Muscle of back (tissue), 11 donors: ENCODE results near the gene CYP2F1. TPM values are rescaled to one million over a fixed set of nuclear protein-coding genes. Genes with fewer than 3 reads are reported as not detected.
"Not testable (repeated sequence)": the region's sequence is repeated elsewhere in the genome, so short reads cannot be mapped to it uniquely, and the experiment has no call there.

ENCODE experiments used
- DNase-seq, 3 donors: peaks; one replicate each; pipeline versions ENCODE4 v3.0.0 to v3.0.0-alpha.2; 2013
- polyA plus RNA-seq, 10 donors: library from polyadenylated mRNA; unstranded; fragments of 120-200 nt; gene quantifications; one replicate each; pipeline ENCODE4 v1.2.1, GENCODE V29; 2013; ENCODE audit not compliant: insufficient read length in 10 of 10

CYP2F1 gene
- polyA plus RNA-seq, 10 donors, result 0.23 TPM; not detected in 9

GRCh38 chr19:41127362-41127761, 13.1 kb downstream of the CYP2F1 start:
- DNase-seq, result not testable (repeated sequence)

GRCh38 chr19:41127801-41128300, 13.6 kb downstream of the CYP2F1 start:
- peak; percentile 5 to 63 (median 46) for DNase-seq

- no peak for DNase-seq
Observed at GRCh38 chr19:41128692-41129091, 14.5 kb downstream of the CYP2F1 start.

GRCh38 chr19:41131186-41131585, 17.0 kb downstream of the CYP2F1 start:
- no peak for DNase-seq

GRCh38 chr19:41133260-41133659, 19.0 kb downstream of the CYP2F1 start:
- no peak for DNase-seq

GRCh38 chr19:41134616-41135015, 20.4 kb downstream of the CYP2F1 start:
- no peak for DNase-seq

- peak; percentile 34 to 83 (median 55) for DNase-seq
Observed at GRCh38 chr19:41135390-41136384, 21.5 kb downstream of the CYP2F1 start.

GRCh38 chr19:41136636-41137455, 22.6 kb downstream of the CYP2F1 start:
- DNase-seq, result no peak

GRCh38 chr19:41144403-41144802, 30.2 kb downstream of the CYP2F1 start:
- peak; percentile 38 to 65 (median 44) for DNase-seq

- no peak for DNase-seq
Observed at GRCh38 chr19:41149831-41150230, 35.6 kb downstream of the CYP2F1 start.

GRCh38 chr19:41150986-41151385, 36.8 kb downstream of the CYP2F1 start:
- not testable (repeated sequence) for DNase-seq

GRCh38 chr19:41154060-41154459, 39.8 kb downstream of the CYP2F1 start:
- no peak for DNase-seq

GRCh38 chr19:41156207-41156606, 42.0 kb downstream of the CYP2F1 start:
- no peak for DNase-seq

GRCh38 chr19:41159881-41160280, 45.6 kb downstream of the CYP2F1 start:
- no peak for DNase-seq

GRCh38 chr19:41161903-41162302, 47.7 kb downstream of the CYP2F1 start:
- no peak for DNase-seq

GRCh38 chr19:41166944-41167804, 52.9 kb downstream of the CYP2F1 start:
- no peak for DNase-seq

- DNase-seq, result no peak
Observed at GRCh38 chr19:41172297-41173164, 58.3 kb downstream of the CYP2F1 start.

- DNase-seq, result no peak
Observed at GRCh38 chr19:41174297-41174928, 60.2 kb downstream of the CYP2F1 start.
